Breast epithelium (tissue), 4 donors: ENCODE results near the gene SNX6. TPM values are rescaled to one million over a fixed set of nuclear protein-coding genes. Genes with fewer than 3 reads are reported as not detected.
"Not testable (repeated sequence)": the region's sequence is repeated elsewhere in the genome, so short reads cannot be mapped to it uniquely, and the experiment has no call there.

Experiments
- DNase-seq, 2 donors: peaks; one replicate each; pipeline ENCODE4 v3.0.0-alpha.2; 2019; ENCODE audit warnings: low spot score in 2 of 2
- H3K27ac ChIP-seq, 2 donors: fragments of 200-600 bp; sonication (generic) in 1 of 2; one replicate each; pipeline ENCODE4 v1.5.1; 2016 to 2019; ENCODE audit warnings: mild to moderate bottlenecking in 1 of 2
- H3K27me3 ChIP-seq, 2 donors: fragments of 200-600 bp; sonication (generic) in 1 of 2; one replicate each; pipeline versions ENCODE4 v1.5.1 to v1.6.0; 2017 to 2019; ENCODE audit warnings: control low read depth in 1 of 2, mild to moderate bottlenecking in 1 of 2
- H3K36me3 ChIP-seq: fragments of 200-600 bp; one replicate; pipeline ENCODE4 v1.5.1; 2019
- H3K4me1 ChIP-seq, 2 donors: fragments of 200-600 bp; sonication (generic); one replicate each; pipeline ENCODE4 v1.5.1; 2016 to 2019; ENCODE audit warnings: control low read depth in 1 of 2
- H3K4me3 ChIP-seq, 3 donors: fragments of 200-600 bp; sonication (generic); 1 replicate in 2 of 3; 2 replicates in 1 of 3; pipeline ENCODE4 v1.5.1; 2016 to 2019; ENCODE audit warnings: mild to moderate bottlenecking in 3 of 3, moderate library complexity in 2 of 3
- H3K9me3 ChIP-seq, 2 donors: fragments of 200-600 bp; sonication (generic) in 1 of 2; one replicate each; pipeline ENCODE4 v1.5.1; 2016 to 2019; ENCODE audit warnings: control low read depth in 1 of 2
- POLR2A ChIP-seq: fragments of 450-650 bp; IDR thresholded peaks from one replicate; pipeline ENCODE4 v1.6.1; 2016; ENCODE audit warnings: antibody characterized with exemption, mild to moderate bottlenecking, moderate library complexity
- POLR2AphosphoS5 ChIP-seq, 3 donors: sonication (generic); formaldehyde crosslinking; IDR thresholded peaks; one replicate each; pipeline ENCODE4 v1.6.1; 2017; ENCODE audit warnings: antibody characterized with exemption in 3 of 3
- intact Hi-C: fragments of 100-400 bp; cut with DNase I; formaldehyde crosslinking; loops from one replicate; pipeline ENCODE4 v1.15.1; 2023; ENCODE audit warnings: low total_unique reads
- total RNA-seq, 3 donors: library from RNA; depleted of rRNA; stranded (reverse); fragments of >200 nt; gene quantifications; one replicate each; pipeline ENCODE4 v1.1.0, GENCODE V29; 2016
- TF ChIP-seq, protein P1 (sequence below), 3 donors: fragments of 450-650 bp; IDR thresholded peaks; one replicate each; pipeline ENCODE4 v1.5.1; 2016 to 2017; ENCODE audit warnings: antibody characterized with exemption in 3 of 3, mild to moderate bottlenecking in 3 of 3, moderate library complexity in 3 of 3

The SNX6 gene
- total RNA-seq, 3 donors from 2014 or later, result 64.2 to 129 (median 127) TPM

DNA sequence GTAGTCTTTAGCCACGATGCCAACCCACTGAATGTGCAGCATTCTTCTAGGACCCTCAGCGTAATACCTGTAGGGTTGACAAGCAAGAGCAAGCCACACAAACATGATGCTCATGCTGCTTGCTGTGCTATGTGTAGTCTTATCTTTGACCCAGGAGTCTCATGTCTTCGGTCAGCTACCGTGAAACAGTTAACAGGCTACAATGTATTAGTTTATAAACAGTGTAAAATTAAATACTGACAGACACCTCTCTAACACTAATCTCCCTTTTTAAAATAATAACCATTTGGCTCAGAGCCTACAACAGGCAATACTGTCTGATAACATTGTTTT lies 92.3 kb downstream of the SNX6 start:
- no peak for DNase-seq
- Histone ChIP-seq H3K36me3 (no peaks in the 10 kb centered on the region), H3K4me3 (peak overlapping the region in 2 of 3 donors; percentile 87 to 97), H3K27ac (peak overlapping the region in 1 of 2 donors; percentile 99), H3K27me3 (no peaks in the 10 kb centered on the region), H3K9me3 (no peaks in the 10 kb centered on the region), H3K4me1 (peaks cover 0 to 4% of the 10 kb centered on the region in 2 donors)
- TF ChIP-seq POLR2A (no peak), POLR2AphosphoS5 (IDR thresholded peaks at IDR 0.05) (no peak)
- TF ChIP-seq, protein P1, sequence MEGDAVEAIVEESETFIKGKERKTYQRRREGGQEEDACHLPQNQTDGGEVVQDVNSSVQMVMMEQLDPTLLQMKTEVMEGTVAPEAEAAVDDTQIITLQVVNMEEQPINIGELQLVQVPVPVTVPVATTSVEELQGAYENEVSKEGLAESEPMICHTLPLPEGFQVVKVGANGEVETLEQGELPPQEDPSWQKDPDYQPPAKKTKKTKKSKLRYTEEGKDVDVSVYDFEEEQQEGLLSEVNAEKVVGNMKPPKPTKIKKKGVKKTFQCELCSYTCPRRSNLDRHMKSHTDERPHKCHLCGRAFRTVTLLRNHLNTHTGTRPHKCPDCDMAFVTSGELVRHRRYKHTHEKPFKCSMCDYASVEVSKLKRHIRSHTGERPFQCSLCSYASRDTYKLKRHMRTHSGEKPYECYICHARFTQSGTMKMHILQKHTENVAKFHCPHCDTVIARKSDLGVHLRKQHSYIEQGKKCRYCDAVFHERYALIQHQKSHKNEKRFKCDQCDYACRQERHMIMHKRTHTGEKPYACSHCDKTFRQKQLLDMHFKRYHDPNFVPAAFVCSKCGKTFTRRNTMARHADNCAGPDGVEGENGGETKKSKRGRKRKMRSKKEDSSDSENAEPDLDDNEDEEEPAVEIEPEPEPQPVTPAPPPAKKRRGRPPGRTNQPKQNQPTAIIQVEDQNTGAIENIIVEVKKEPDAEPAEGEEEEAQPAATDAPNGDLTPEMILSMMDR (IDR thresholded peaks at IDR 0.05), result no peak
- intact Hi-C loops, result no loop called here

DNA sequence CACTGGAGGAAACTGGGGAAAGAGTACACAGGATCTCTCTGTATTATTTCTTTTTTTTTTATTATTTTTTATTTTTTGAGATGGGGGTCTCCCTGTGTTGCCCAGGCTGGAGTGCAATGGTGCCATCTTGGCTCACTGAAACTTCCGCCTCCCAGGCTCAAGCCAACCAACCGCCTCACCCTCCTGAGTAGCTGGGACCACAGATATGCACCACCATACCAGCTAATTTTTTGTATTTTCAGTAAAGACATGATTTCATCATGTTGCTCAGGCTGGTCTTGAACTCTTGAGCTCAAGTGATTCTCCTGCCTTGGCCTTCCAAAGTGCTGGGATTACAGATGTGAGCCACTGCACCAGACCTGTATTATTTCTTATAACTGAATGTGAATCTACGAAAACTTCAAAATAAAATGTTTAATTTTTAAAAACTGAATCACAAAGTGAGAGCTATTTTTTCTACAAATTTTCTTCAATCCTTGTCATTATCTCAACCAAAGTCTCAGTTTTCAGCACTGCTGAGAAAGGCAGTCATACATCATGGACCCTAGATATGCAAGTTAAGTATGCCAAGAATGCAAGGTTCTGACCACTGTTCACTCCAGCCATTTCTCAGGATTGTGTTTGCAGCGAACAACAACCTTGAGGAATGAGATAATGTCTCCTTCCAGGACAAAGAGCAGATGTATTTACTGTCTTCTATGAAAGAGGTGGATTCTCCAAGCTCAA lies 92.8 kb downstream of the SNX6 start:
- intact Hi-C loops, result no loop called here
- DNase-seq, result no peak
- Histone ChIP-seq H3K9me3 (no peaks in the 10 kb centered on the region), H3K27me3 (no peaks in the 10 kb centered on the region), H3K36me3 (no peaks in the 10 kb centered on the region), H3K27ac (peak overlapping the region in 1 of 2 donors; percentile 99), H3K4me3 (peak overlapping the region in 2 of 3 donors; percentile 87 to 97), H3K4me1 (peaks cover 0 to 4% of the 10 kb centered on the region in 2 donors)
- no peak for TF ChIP-seq POLR2AphosphoS5 (IDR thresholded peaks at IDR 0.05)
- TF ChIP-seq POLR2A, result no peak
- TF ChIP-seq, protein P1 (IDR thresholded peaks at IDR 0.05), result no peak

DNA sequence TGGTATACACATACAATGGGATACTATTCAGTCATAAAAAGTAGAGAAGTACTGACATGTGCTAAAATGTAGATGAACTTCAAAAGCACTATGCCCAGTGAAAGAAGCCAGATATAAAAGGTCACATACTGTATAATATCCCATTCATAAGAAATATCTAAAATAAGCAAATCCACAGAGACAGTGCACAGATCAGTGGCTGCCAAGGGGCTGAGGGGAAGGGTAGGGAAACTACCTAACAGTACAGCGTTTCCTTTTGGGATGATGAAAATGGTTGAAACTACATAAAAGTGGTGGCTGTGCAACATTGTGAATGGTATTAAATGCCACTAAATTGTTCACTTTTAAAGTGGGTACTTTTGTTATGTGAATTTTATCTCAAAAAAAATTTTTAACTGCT lies 102.4 kb downstream of the SNX6 start:
- intact Hi-C loops, result no loop called here
- no peaks in the 10 kb centered on the region for H3K4me1 ChIP-seq
- no peaks in the 10 kb centered on the region for H3K27me3 ChIP-seq
- H3K27ac ChIP-seq, result no peak overlapping the region
- H3K36me3 ChIP-seq, result no peaks in the 10 kb centered on the region
- no peaks in the 10 kb centered on the region for H3K9me3 ChIP-seq
- TF ChIP-seq POLR2AphosphoS5 (IDR thresholded peaks at IDR 0.05) (no peak), POLR2A (no peak)
- TF ChIP-seq, protein P1 (IDR thresholded peaks at IDR 0.05), result no peak
- no peak overlapping the region for H3K4me3 ChIP-seq
- no peak for DNase-seq

DNA sequence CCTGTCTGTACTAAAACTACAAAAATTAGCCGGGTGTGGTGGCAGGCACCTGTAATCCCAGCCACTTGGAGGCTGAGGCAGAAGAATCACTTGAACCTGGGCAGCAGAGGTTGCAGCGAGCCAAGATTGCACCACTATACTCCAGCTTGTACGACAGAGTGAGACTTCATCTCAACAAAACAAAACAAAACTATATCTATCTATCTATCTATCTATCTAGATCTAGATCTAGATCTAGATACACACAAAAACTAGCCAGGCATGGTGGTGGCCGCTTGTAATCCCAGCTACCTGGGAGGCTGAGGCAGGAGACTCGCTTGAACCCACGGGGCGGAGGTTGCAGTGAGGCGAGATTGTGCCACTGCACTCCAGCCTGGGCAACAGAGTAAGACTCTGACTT lies 105.7 kb downstream of the SNX6 start:
- H3K27ac ChIP-seq, DNase-seq, H3K4me3 ChIP-seq, H3K9me3 ChIP-seq, H3K4me1 ChIP-seq, intact Hi-C loops, H3K27me3 ChIP-seq, H3K36me3 ChIP-seq: not testable (repeated sequence)

DNA sequence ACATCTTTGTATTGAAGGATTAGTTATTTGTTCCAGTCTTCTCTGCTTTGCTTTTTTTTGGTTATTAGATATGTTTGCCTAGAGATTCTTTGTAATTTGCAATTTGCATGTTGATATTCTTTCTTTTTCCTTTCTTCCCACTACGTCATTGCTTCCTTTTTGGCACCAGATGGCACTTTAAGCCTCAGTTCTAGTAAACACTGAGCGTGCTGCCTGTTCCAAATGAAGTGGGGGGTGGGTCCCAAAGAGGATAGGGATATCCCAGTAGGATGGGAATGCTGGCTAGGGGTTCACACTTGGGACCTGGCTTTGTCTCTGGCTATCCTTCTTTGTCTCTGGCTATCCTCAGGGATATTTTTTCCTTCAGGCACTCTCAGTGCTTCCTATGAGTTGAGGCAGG lies 107.5 kb downstream of the SNX6 start:
- Histone ChIP-seq H3K36me3 (no peaks in the 10 kb centered on the region), H3K9me3 (no peaks in the 10 kb centered on the region), H3K4me1 (no peaks in the 10 kb centered on the region), H3K27me3 (no peaks in the 10 kb centered on the region), H3K27ac (peak overlapping the region in 1 of 2 donors; percentile 36), H3K4me3 (no peak overlapping the region)
- TF ChIP-seq, protein P1 (IDR thresholded peaks at IDR 0.05), result no peak
- TF ChIP-seq POLR2AphosphoS5 (IDR thresholded peaks at IDR 0.05), result no peak
- TF ChIP-seq POLR2A, result no peak
- DNase-seq, result no peak
- intact Hi-C loops, result no loop called here

DNA sequence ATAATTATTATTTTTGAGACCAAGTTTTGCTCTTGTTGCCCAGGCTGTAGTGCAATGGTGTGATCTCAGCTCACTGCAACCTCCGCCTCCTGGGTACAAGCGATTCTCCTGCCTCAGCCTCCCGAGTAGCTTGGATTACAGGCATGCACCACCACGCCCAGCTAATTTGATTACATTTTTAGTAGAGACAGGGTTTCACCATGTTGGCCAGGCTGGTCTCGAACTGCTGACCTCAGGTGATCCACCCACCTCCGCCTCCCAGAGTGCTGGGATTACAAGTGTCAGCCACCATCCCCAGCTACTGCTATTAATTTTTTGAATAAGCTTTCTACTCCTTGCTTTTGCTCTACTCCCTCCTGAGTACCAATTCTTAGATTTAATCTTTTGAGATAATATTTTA lies 108.9 kb downstream of the SNX6 start:
- H3K27ac ChIP-seq, H3K36me3 ChIP-seq, H3K27me3 ChIP-seq, intact Hi-C loops, H3K4me1 ChIP-seq, H3K9me3 ChIP-seq, DNase-seq, H3K4me3 ChIP-seq: not testable (repeated sequence)

DNA sequence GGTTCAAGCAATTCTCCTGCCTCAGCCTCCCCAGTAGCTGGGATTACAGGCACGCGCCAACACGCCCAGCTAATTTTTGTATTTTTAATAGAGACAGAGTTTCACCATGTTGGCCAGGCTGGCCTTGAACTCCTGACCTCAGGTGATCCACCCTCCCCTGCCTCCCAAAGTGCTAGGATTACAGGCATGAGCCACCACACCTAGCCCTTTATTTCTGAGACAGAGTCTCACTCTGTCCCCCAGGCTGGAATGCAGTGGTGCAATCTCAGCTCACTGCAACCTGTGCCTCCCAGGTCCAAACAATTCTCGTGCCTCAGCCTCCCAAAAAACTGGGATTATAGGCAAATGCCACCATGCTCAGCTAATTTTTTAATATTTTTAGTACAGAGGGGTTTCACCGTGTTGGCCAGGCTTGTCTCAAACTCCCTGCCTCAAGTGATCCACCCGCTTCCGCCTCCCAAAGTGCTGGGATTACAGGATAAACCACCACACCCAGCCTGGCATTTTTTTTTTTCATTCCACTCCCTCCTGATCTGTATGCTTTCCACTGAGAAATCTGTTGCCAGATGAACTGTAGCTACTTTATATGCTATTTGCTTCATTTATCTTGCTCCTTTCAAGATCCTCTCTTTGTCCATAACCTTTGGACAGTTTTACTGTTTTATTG lies 109.5 kb downstream of the SNX6 start:
- H3K4me1 ChIP-seq, H3K27ac ChIP-seq, intact Hi-C loops, DNase-seq, H3K27me3 ChIP-seq, H3K4me3 ChIP-seq, H3K9me3 ChIP-seq, H3K36me3 ChIP-seq: not testable (repeated sequence)
